ENCODE data around the gene GOLGA5.
A peak's percentile ranks its signal among the peaks of the same experiment; 100 is the strongest.
"Not testable (repeated sequence)": the region's sequence is repeated elsewhere in the genome, so short reads cannot be mapped to it uniquely, and the experiment has no call there.

The GOLGA5 gene

DNA sequence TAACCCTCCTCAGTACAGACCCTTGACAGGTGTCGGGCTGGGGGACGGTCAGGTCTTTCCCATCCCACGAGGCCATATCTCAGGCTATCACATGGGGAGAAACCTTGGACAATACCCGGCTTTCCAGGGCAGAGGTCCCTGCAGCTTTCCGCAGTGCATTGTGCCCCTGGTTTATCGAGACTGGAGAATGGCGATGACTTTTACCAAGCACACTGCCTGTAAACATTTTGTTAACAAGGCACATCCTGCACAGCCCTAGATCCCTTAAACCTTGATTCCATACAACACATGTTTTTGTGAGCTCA, 26.4 kb downstream of the GOLGA5 start:
- not testable (repeated sequence) for DNase-seq (ENCODE audit: low read depth)

DNA sequence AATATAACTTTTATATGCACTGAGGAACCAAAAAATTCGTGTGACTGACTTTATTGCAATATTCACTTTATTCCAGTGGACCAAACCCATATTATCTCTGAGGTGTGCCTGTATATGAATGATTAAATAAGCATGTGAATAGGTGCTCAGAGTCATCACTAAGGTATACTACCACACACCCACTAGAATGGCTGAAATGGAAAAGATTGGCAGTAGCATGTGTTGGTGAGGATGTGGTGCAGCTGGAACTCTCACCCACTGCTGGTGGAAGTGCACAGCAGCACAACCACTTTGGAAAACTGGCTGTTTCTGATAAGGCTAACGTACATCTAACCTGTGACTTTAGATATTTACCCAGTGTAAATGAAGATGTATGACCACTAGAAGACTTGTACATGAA, 36.8 kb downstream of the GOLGA5 start:
- DNase-seq (ENCODE audit: low read depth), result no peak

DNA sequence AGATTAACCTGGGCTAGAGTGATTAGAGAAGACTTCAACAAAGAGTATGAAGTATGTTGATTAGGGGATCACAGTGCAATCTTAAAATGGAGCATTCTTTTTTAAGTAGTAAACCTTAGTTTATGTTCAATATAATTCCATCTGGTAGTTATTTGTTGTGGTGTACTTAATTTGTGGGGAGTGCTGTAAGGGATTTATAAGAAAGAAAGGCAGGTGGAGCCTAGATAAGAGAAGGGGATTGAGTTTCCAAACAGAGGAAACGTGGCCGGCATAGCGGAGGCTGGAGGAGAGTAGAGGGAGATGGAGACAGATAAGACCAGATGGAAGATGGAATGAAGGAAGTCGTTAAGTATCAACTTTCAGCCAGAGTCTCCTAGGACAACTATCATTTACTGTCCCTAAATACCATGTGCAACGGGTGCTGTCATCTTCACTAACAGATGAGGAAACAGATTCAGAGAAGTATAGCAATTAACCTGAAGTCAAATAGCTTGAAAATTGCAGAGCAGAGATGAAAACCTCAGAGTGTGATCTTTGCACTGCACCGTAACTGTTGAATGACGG, 38.1 kb downstream of the GOLGA5 start:
- DNase-seq (ENCODE audit: low read depth), result no peak

DNA sequence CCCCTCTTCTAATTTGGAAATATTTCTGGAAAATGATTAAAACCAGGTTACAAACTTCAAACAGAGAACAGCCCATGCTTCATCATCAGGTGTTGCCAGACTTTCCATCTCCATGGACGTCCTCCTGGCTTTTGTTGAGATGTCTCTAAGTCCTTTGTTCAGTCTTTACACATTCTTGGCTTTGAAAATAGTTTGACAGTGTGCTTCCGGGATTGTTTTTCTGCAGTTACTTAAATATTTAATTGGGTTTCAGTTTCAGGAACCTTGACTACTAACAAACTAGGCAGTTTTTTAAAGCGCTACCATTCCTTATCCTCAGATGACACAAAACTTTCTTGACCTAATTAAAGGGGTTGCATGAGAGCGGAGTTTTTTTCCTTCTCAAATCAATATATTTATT, 47.8 kb downstream of the GOLGA5 start:
- no peak for DNase-seq (ENCODE audit: low read depth)

DNA sequence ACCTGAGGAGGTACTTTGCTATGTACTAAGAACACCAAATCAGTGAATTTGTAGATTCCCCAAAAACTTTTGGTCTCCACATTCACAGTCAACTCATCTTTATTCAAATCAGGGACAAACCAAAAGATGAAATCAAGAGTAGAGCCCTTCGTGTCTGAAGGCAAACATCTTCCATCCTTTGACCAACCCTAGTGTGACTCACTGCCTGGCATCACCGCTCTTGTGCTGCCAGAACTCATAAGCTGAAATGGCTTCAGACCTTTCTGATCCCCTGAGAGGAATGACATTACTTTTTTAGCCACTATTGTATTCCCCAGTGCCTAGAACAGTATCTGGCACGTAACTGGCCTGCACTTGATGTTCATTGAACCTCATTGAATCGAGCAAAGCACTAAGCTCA, 50.1 kb downstream of the GOLGA5 start:
- no peak for DNase-seq (ENCODE audit: low read depth)

DNA sequence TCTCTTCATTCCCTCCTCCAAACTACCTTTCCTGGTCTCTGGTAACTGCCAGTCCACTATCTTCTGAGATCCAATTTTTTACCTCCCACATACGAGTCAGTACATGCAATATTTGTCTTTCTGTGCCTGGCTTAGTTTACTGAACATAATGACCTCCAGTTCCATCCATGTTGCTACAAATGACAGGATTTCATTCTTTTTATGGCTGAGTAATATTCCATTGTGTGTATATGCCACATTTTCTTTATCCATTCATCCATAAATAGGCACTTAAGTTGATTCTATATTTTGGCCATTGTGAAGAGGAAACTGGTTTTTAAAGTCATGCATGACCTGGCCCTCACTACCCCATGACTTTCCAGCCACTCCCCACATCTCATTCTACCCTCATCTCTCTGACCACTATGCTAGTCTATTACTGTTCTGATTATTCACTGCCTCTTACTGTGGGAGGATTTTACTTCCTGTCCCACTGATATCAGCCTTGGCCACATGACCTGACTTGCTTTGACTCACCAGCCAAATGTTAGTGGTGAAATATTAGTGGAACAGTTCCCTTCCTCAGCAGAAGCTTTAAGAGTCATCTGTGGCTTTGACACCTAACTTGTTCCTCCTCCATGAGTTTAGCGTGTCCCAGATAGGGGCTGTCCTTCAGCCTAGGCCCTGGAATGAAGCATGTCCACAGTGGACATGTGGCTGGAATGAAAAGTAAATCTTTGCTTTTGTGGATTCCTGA, 52.2 kb downstream of the GOLGA5 start:
- DNase-seq (ENCODE audit: low read depth), result peak; percentile 92

DNA sequence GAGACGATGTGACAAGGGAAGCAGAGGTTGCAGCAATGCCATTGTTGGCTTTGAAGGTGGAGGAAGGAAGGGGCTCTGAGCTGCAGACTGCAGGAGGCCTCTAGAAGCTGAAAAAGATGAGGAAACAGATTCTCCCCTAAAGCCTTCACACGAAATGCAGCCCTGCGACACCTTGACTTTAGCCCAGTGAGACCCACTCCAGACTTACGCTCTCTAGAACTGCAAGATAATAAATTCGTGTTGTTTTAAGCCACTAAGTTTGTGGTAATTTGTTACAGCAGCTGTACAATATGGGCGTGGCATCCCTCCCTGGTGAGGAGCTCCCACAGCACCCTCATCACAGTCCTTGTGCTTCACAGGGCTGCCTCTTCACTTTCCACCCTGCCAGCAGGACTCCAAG, 53.2 kb downstream of the GOLGA5 start:
- DNase-seq (ENCODE audit: low read depth), result no peak

DNA sequence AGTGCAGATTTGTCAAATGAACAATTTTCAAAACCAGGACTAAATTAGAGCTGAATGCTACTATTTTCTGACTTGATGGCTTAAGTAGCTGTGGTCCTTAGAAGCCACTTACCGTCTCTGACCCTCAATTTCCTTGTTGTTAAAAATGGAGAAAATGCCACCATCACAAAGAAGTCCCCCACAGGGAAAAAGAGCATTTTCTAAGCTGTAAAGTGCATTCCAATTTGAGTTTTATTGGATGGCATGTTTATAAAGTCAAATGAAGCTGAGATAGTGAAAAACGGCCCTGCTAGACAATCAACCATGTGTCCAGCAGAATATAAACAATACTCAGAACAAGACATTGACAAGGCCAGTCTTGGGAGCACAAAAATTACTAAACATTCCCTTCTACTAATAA, 53.6 kb downstream of the GOLGA5 start:
- DNase-seq (ENCODE audit: low read depth), result no peak

DNA sequence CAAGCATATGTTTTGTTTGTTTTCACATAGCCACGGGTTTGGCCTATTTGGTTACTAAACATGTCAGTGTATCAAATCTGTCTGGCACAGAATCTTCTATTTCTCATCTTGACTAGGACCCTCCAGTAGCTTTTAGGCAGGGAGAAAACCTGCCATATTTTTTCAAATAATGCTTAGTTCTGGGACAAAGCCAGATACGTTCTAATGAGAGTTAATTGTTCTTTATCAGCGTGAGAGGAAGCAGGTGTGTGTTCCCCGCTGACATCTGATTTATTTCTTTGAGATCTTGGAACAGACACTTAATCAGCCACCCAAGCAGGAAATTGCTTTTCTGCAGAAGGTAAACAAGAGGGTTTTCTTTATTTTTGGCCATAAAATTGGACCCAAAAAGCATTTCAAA, 54.8 kb downstream of the GOLGA5 start:
- DNase-seq (ENCODE audit: low read depth), result no peak

DNA sequence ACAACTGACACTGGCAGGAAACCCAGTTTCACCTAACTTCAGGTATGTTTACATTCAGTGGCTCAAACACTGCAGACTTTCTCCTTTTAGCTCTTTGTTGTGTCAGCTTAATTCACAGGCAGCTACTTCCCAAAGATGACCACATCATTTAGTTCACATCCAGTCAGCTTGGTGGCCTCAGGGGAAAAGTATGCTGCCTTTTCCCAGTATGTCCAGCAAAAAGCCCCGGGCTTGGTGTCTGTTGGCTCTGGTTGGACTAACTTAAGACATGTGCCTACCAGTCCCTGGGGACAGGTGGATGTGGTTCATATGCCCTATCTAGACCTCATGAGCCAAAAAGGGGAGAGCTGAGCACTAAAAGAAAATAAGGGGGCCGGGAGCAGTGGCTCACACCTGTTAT, 56.4 kb downstream of the GOLGA5 start:
- no peak for DNase-seq (ENCODE audit: low read depth)

DNA sequence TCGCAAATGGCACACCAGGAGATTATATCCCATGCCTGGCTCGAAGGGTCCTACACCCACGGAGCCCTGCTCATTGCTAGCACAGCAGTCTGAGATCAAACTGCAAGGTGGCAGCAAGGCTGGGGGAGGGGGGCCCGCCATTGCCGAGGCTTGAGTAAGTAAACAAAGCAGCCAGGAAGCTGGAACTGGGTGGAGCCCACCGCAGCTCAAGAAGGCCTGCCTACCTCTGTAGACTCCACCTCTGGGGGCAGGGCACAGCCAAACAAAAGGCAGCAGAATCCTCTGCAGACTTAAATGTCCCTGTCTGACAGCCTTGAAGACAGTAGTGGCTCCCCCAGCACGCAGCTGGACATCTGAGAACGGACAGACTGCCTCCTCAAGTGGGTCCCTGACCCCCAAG, 59.0 kb downstream of the GOLGA5 start:
- not testable (repeated sequence) for DNase-seq (ENCODE audit: low read depth)

DNA sequence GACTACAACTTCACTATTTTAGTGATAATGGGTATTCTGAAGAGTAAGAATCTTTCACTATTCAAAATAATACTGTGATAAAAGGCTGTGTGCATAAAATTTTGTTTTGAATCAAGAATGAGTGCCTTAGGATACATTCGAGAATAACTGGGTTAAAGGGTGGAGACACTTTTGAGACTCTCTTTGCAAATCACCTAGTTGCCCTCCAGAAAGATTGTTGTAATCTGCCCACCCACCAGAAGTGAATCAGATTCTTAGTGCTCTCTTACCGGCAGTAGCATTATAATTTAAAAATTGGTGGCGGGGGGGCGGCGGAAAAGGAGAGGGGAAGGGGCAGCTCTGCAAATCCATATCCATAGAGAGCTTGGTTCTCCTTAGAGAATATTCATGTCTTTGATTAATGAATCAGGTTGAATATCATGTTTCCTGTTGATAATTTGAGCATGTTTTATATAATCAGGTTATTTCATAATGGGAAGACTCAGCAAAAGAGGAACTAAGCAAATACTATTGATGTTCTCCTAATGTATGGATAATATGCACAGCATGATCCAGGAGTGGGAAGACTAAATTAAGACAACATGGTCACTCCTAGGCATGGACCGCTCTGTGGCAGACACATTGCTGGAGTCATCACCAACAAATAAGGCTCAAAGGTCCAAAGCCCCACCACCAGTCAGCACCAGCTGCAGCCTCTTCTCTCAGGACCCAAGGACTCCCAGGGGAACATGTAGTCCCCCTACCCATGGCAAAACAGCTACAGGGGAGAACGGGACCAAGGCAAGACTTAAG, 66.1 kb downstream of the GOLGA5 start:
- DNase-seq (ENCODE audit: low read depth), result no peak

DNA sequence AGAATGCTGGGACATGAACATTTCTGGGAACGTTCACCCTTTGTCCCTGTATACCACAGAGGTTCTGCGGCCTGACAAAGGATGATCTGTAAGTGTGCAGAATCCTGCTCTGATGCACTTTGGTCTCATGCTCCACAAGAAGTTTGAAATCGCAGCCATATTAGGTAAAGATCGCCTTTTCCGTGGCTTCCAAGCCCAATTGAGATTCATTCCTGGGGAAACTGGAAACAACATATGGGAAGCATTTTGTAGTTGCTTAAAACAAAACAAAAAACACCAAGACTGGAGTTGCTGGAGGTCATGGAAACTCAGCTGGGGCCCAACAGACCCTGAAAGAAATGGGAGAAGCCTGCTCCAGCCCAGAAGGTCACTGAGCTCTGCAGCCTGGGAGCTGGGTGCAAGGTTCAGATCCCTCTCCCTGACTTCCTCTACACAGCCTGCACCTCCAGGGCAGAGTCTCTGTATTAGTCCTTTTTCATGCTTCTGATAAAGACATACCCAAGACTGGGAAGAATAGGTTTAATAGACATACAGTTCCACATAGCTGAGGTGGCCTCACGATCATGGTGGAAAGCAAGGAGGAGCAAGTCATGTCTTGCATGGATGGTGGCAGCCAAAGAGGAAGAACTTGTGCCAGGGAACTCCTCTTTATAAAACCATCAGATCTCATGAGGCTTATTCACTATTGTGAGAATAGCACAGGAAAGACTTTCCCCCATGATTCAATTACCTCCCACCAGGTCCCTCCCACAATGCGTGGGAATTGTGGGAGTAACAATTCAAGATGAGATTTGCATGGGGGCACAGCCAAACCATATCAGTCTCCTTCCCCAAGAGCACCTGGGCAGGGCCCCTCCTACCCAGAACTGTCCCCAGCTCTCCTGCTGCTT, 68.0 kb downstream of the GOLGA5 start:
- no peak for DNase-seq (ENCODE audit: low read depth)

DNA sequence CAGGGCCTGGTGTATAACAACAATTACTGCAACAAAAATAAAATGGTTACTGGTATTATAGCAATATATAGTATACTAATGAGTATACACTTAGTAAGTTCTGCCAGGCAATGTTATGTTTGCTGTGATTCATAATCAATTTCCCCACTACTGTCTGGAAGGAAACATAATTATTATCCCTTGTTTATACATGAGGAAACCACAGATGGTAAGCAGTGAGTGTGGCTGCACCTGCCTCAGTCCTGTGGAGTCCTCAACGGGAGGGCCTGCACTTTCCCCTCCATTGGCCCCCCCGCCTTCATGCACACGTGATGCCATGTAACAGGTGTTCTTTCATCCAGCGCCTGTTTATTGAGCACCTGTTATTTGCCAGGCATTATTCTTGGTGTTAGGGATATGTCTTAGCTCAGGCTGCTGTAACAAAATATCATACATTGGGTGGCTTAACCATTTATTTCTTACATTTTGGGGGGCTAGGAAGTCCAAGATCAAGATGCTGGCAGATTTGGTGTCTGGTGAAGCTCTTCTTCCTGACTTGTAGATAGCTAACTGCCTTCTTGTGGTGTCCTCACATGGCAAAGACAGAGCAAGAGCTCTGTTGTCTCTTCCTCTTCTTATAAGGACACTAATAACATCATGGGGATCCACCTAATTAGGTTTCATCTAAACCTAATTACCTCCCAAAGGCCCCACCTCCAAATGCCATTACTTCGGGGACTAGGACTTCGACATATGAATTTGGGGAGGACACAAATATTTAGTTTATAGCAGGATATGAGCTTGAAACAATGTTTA, 69.4 kb downstream of the GOLGA5 start:
- DNase-seq (ENCODE audit: low read depth), result peak; percentile 8

DNA sequence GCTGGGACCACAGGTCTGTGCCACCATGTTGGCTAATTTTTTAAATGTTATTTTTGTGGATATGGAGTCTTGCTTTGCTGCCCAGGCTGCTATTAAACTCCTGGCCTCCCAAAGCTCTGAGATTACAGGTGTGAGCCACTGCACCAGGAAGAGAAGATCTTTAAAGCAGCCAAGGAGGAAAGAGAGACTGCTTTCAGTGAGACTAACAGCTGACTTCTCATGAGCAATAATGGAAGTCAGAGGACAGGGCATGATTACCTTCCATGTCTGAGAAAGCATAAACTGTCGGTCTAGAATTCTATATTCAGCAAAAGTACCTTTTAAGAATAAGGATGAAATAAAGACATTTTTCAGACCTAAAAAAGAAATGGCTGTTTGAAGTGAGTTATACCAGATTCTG, 71.6 kb downstream of the GOLGA5 start:
- DNase-seq (ENCODE audit: low read depth), result no peak

DNA sequence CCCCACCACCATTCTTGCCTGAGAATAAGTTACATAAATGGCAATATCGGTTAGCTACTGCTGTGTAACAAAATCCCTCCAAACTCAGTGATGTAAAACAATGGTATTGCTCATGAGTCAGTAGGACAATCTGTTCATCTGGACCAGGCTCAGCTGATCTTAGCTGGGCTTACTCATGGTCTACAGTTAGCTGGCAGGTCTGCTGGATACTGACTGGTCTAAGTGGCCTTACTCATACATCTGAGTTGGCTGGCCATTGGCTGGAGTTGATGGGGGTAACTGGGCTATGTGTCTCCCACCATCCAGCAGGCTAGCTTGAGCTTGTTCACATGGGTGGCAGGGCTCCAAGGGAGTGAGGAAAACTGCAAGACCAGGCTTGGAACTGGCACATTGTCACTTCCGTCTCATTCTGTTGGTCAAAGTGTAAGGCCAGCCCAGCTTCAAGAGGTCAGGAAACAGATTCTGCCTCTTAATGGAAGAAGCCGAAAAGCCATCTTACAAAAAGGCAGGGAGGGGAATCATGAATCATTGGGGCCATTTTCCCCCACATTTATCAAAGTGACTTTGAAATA, 72.2 kb downstream of the GOLGA5 start:
- DNase-seq (ENCODE audit: low read depth), result peak; percentile 26

DNA sequence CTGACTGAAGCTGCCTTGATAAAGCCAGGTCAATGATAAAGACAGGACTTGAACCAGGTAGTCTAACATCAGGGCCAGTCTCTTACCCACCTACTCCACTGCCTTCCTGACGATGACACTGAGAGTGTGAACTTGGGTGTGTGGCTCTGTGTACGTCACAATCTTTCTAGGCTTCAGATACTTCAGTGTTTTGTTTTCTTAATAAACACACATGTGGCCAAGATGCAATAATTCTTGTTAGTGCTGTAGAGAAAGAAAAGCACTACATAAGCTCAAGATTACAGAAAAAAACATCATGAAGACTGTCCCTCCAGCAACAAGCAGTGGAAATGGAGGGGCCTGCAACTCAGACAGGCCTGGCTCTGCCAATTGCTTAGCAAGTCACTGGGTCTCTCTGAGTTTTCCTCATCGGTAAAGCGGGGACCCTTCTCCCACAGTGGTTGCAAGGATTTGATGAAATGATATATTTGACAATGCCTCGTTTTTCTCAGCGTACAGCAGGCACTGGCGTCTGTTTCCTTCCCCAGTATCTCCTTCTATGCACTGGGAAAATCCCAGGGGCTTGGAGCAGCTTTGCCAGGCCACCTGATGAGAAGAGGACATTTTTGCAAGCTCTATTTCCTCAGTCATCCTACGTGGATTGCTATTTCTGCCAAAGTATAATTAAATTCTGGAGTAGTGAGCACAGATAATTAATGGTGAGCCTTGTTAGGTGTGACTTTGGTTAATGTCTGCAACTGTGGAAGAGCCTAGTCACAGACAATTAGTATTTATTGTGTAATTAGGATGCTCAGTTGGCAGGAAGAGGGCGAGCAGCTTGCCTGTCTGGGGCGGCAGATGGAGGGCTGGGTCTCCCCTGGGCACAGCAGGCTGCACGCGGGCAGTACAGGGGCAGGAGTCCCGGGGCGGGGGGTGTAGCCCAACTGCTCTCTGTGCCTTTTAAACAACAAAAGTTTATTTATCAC, 73.1 kb downstream of the GOLGA5 start:
- no peak for DNase-seq (ENCODE audit: low read depth)

DNA sequence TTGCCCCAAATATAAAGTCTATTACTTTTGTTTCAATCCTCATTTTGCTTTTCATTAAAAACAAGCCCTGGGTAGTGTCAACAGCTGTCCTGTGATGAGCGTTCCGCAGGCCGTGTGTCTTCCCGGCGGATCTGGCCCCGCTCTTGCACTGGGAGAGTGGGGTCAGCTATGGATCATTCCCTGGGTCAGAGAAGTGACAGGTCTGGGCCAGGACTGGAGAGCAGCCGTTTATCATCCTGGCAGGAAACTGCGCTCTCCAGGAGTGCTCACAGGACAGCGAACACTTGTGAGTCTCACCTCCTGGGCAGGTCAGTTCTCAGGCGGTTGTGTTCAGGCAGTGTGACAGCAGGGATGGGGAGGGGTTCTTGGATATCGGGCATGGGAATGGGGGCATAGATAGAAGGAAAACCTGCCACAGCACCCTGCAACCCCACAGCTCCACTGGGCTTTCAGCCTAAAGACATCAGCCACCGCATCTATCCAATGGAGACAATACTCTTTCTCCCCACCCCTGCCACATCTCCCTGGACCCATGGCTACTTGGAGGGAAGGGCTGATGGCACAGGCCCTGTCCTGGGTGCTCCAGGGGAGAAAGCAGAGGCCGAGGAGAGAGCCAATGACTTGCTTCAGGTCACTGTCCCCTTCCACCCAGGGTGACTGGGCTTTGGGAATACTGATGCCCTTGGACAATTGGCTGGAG, 81.0 kb downstream of the GOLGA5 start:
- DNase-seq (ENCODE audit: low read depth), result no peak

DNA sequence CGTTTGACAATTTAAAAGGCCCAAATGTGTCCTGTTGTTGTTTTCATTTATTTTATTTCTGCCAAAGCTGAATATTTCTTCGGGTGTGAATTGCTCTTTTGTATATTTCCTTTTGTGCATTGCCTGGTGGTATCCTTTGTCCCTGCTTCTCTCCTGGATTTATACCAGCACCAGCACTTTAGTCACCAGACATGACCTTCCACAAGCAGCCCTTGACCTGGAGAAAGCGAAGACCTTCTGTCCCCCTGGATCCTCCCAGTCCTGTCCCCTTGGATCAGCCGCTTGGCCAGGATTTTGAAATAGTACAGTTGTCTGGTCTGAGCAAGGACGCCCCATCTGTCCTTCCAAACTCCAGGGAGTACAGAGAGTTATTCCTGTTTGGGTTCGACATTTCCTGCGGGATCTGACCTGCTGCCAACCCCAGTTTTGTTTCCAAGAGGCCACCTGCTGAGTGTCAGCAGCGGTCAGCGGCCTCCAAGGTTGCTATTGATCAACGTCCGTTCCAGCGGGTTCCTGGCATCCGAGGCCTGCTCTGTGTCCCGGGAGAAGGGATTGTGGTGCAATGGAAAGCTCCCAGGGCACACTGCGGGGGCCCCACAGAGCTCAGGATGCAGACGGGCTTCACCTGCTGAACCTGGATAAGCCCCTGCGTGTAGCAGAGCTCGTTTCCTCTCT, 83.8 kb downstream of the GOLGA5 start:
- DNase-seq (ENCODE audit: low read depth), result no peak
